Activated T-helper 2 cell treated with anti-CD3 and anti-CD28 coated beads, Interferon-gamma antibody, Interleukin-2, Interleukin-4, amounts not matched to agents 10 μg/mL and 5 μg/mL and 100 μg/mL, durations not matched to agents 14 hours and 24 hours and 36 hours (primary cell): Measurements from ENCODE around the gene GAREM1. TPM values are rescaled to one million over a fixed set of nuclear protein-coding genes. Genes with fewer than 3 reads are reported as not detected.
"Not testable (repeated sequence)": the region's sequence is repeated elsewhere in the genome, so short reads cannot be mapped to it uniquely, and the experiment has no call there.

ENCODE experiments used
- DNase-seq: peaks from one replicate; pipeline ENCODE4 v3.0.0; 2021; ENCODE audit warnings: low spot score
- H3K27ac Mint-ChIP-seq: one replicate; pipeline ENCODE4 v1.8.0; 2021; ENCODE audit warnings: mixed read lengths
- H3K27me3 Mint-ChIP-seq: one replicate; pipeline ENCODE4 v1.8.0; 2021; ENCODE audit warnings: low read depth, mixed read lengths
- H3K36me3 Mint-ChIP-seq: one replicate; pipeline ENCODE4 v1.8.0; 2021; ENCODE audit warnings: low read depth, mixed read lengths
- H3K4me1 Mint-ChIP-seq: one replicate; pipeline ENCODE4 v1.8.0; 2021; ENCODE audit warnings: low read depth, mixed read lengths
- H3K4me3 Mint-ChIP-seq: one replicate; pipeline ENCODE4 v1.8.0; 2021; ENCODE audit warnings: low read depth, mild to moderate bottlenecking, moderate library complexity, mixed read lengths
- H3K9me3 Mint-ChIP-seq: one replicate; pipeline ENCODE4 v1.8.0; 2021; ENCODE audit warnings: mixed read lengths
- intact Hi-C: fragments of 100-400 bp; cut with micrococcal nuclease; formaldehyde crosslinking; loops from one replicate; pipeline ENCODE4 v1.15.1; 2023
- total RNA-seq: library from RNA; stranded (reverse); gene quantifications from 2 replicates; pipeline ENCODE4 v1.2.3, GENCODE V29; 2022

The GAREM1 gene
- not detected in 2 replicates for total RNA-seq

DNA sequence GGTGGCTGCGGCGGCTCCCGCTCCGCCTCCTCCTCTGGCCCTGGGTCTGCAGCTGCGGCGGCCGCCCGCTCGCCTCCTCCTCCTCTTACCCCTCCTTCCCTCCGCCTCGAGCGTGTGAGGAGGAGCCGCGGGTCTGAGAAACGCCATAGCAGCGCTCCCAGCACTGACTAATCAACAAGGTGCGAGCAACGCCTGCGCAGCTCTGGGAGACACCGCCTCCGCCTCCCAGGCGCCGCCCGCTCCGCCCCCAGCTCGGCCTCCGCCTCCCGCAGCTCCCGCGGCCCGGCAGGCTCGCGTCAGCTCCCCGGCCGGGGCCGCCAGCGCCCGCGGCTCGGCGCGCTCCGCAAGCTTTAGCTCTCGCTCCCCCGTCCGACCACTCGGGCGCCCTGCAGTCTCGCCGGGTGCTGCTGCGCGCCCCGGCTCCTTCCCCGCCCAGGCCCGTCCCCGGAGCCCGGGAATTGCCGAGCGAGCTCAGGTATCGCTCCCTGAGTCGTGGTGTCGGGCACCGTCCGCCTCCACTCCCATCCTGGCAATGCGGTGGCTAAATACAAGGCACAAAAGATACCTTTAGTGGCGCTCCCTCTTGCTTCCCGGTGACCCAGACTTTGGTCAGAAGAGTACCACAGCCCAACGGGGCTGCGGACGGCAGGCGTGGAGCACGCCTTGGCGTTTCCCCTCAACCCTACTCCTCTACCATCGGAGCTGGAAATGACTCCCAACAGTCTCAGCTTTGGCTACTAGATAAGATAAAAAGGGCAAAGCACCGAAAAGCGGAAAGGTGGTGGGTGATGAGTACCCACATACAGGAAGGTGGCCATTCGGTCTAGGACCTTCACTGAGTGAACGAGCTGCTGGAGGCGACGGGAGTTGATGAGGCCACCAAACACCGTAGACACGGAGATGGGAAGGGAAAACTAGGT, at the start of gene GAREM1:
Gene GAREM1, minus strand, starts transcription at position 169 of the 920 bp plus-strand sequence. CDS start 454 bp downstream, outside the sequence.
- H3K4me3 Mint-ChIP-seq = peak within 1 kb of the TSS; percentile 77
- no peak within 1 kb of the TSS for H3K27ac Mint-ChIP-seq
- H3K36me3 Mint-ChIP-seq = no peaks in the 10 kb centered on the region
- intact Hi-C loops = loop anchor here (10.0 kb wide), 2 partner anchors 186 to 316 kb away; no protein-coding TSS in a partner anchor
- H3K27me3 Mint-ChIP-seq = peaks cover 69% of the 10 kb centered on the region
- peak; percentile 84 for DNase-seq
- H3K9me3 Mint-ChIP-seq = no peaks in the 10 kb centered on the region
- peaks cover 28% of the 10 kb centered on the region for H3K4me1 Mint-ChIP-seq

DNA sequence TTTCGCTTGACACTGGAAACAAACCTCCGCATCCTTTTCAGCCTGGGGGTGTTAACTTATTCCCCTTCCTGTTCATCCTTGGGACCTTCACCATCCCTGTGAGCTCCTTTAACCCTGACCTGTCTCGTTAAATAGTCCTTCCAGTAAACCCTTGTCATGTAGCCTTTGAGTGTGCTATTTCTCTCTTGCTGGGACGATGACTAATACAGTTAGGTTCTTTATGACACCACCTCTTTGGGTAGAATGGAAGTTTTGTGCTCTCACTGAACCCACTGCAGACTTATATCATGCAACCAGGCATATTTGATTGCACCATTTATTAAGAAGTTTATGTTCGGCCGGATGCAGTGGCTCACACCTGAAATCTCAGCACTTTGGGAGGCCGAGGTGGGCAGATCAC, 40.5 kb upstream of the GAREM1 start:
- Mint-ChIP-seq H3K4me3 (no peak overlapping the region), H3K9me3 (no peaks in the 10 kb centered on the region), H3K4me1 (peaks cover 4% of the 10 kb centered on the region), H3K36me3 (no peaks in the 10 kb centered on the region), H3K27me3 (peaks cover 13% of the 10 kb centered on the region), H3K27ac (no peak overlapping the region)
- no peak for DNase-seq
- intact Hi-C loops = no loop called here

- H3K9me3 Mint-ChIP-seq = no peaks in the 10 kb centered on the region
- peaks cover 9% of the 10 kb centered on the region for H3K27me3 Mint-ChIP-seq
- no peak overlapping the region for H3K27ac Mint-ChIP-seq
- peaks cover 4% of the 10 kb centered on the region for H3K4me1 Mint-ChIP-seq
- no peaks in the 10 kb centered on the region for H3K36me3 Mint-ChIP-seq
- DNase-seq = no peak
- H3K4me3 Mint-ChIP-seq = no peak overlapping the region
- intact Hi-C loops = no loop called here
Observed at GRCh38 chr18:32509111-32509510, 38.4 kb upstream of the GAREM1 start.

DNA sequence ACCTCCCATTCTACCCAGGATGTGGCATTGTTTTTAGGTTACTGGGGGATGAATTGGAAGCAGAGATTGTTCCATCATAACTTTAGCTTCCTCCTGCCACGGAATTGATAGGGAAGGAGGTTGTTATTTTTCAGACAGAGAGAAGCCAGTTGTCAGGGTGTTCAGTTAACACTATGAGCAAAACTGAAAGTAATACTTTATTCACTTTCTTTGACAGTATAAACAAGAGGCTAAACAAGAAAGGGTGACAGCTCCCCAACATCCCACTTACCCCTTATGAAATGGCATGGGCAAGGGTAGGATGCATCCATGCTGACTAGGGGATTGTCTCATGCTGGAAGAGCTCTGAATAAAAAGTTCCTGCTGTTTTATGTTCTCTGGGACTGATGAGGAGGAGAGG, 36.4 kb upstream of the GAREM1 start:
- no peaks in the 10 kb centered on the region for H3K9me3 Mint-ChIP-seq
- no peak overlapping the region for H3K4me3 Mint-ChIP-seq
- no peak overlapping the region for H3K27ac Mint-ChIP-seq
- DNase-seq = no peak
- H3K27me3 Mint-ChIP-seq = peaks cover 6% of the 10 kb centered on the region
- H3K36me3 Mint-ChIP-seq = no peaks in the 10 kb centered on the region
- intact Hi-C loops = no loop called here
- peaks cover 4% of the 10 kb centered on the region for H3K4me1 Mint-ChIP-seq

DNA sequence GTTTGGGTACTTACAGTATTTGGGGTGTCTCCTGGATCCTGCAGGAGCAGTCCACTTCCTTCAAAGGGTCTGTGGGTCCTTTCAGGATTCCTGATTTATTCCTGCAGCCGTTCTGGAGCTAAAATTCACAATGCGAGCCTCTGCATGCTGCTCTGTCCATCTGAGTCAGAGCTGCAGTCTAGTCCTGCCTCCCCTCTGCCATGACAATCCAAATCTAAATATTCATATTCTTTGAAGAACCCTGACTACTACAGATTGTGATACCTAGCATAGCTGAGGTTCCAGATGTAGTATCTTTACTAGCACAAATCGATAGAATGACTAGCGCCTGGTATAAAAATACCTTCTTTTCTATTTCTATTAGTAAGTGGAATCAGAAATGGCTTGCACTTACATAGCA, 31.3 kb upstream of the GAREM1 start:
- peaks cover 6% of the 10 kb centered on the region for H3K27me3 Mint-ChIP-seq
- intact Hi-C loops = no loop called here

DNA sequence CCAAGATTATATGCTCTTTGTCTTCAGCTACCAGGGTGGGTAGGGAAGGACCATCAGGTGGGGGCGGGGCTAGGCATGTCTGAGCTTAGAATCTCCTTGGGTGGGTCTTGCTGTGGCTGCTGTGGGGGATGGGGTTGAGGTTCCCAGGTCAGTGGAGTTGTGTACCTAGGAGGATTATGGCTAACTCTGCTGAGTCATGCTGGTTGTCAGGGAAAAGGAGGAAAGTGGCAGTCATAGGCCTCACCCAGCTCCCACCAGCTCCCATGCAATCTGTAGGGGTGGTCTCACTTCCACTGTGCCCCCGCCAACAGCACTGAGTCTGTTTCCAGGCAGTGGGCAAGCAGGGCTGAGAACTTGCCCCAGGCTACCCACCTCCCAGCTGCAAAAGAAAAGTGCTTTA, 30.6 kb upstream of the GAREM1 start:
- not testable (repeated sequence) for H3K27me3 Mint-ChIP-seq, H3K27ac Mint-ChIP-seq

More for the DNA sequence above, 31.3 kb upstream of the GAREM1 start:
- Mint-ChIP-seq H3K4me1 (peaks cover 2% of the 10 kb centered on the region), H3K4me3 (no peak overlapping the region), H3K27ac (no peak overlapping the region), H3K36me3 (no peaks in the 10 kb centered on the region), H3K9me3 (no peaks in the 10 kb centered on the region)
- DNase-seq = no peak

DNA sequence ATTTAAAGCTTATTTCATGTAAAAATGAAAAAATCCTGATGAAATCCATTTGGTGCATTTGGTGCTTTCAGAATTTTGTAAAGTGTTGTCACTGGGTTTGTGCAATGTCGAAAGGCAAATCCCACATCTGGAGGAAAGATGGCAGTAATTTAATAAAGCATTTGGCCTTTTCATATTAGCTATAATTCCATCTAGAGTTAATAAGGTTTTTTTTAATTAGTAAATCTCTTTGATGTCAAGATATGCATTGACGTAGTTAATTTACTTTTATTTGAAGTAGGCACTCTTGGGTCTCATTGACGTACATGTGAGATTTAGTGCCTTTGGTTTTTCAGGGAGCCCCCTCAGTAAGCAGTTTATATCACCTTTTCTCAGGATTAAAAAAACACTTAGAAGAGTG, 12.3 kb upstream of the GAREM1 start:
- Mint-ChIP-seq H3K4me3 (no peak overlapping the region), H3K27ac (no peak overlapping the region), H3K36me3 (no peaks in the 10 kb centered on the region), H3K4me1 (no peaks in the 10 kb centered on the region), H3K9me3 (no peaks in the 10 kb centered on the region), H3K27me3 (peaks cover 34% of the 10 kb centered on the region)
- DNase-seq = no peak
- intact Hi-C loops = no loop called here

More for the DNA sequence above, 30.6 kb upstream of the GAREM1 start:
- H3K4me3 Mint-ChIP-seq, H3K9me3 Mint-ChIP-seq, intact Hi-C loops, DNase-seq, H3K36me3 Mint-ChIP-seq, H3K4me1 Mint-ChIP-seq: not testable (repeated sequence)

GRCh38 chr18:32482117-32482516, 11.4 kb upstream of the GAREM1 start:
- Mint-ChIP-seq H3K9me3 (no peaks in the 10 kb centered on the region), H3K4me1 (no peaks in the 10 kb centered on the region), H3K27me3 (peaks cover 34% of the 10 kb centered on the region), H3K36me3 (no peaks in the 10 kb centered on the region), H3K27ac (no peak overlapping the region), H3K4me3 (no peak overlapping the region)
- intact Hi-C loops = no loop called here
- DNase-seq = no peak

DNA sequence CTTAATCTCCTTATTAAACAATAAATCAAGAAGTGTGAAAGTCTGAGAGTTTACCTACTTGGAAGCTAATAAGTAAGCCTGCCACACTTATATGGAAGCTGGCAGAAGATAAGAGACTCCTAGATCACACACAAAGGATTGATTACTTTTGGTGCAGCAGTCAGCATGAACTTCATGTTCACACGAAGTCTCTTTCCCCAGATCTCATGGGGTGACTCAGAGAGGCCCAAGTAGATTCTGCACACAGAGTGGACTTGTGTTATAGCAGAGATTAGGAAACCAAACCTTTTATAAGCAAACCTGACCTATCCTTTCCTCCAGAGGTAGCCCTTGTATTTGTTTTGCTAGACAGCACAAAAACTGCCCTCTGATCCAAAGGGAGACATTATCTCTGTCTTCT, 9.9 kb upstream of the GAREM1 start:
- no peak for DNase-seq
- H3K4me3 Mint-ChIP-seq = no peak overlapping the region
- H3K36me3 Mint-ChIP-seq = no peaks in the 10 kb centered on the region
- H3K27me3 Mint-ChIP-seq = peaks cover 34% of the 10 kb centered on the region
- no peaks in the 10 kb centered on the region for H3K9me3 Mint-ChIP-seq
- intact Hi-C loops = no loop called here
- no peak overlapping the region for H3K27ac Mint-ChIP-seq
- no peaks in the 10 kb centered on the region for H3K4me1 Mint-ChIP-seq

DNA sequence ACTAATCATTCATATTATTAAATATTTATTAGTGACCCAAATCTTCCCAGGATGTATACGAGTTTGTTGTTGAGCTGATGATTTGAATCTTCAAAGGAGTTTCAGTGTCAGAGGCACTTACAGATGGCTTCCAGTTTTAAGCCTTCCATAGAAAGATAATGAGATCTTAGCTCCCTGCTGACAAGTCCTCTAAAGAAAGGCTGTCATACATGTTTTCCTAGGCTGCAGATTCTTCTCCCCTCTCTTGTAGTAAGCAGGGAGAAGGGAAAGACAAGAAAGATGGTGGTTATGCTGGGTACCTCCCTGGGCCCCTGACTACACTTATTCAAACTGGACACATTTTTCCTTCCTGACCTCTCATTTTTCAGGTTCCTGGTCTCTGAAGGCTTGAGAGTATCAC, 8.1 kb upstream of the GAREM1 start:
- Mint-ChIP-seq H3K27me3 (peaks cover 39% of the 10 kb centered on the region), H3K4me1 (no peaks in the 10 kb centered on the region), H3K9me3 (no peaks in the 10 kb centered on the region), H3K36me3 (no peaks in the 10 kb centered on the region), H3K4me3 (no peak overlapping the region), H3K27ac (no peak overlapping the region)
- intact Hi-C loops = loop anchor here (10.0 kb wide), 2 partner anchors 194 to 324 kb away; no protein-coding TSS in a partner anchor
- DNase-seq = no peak

DNA sequence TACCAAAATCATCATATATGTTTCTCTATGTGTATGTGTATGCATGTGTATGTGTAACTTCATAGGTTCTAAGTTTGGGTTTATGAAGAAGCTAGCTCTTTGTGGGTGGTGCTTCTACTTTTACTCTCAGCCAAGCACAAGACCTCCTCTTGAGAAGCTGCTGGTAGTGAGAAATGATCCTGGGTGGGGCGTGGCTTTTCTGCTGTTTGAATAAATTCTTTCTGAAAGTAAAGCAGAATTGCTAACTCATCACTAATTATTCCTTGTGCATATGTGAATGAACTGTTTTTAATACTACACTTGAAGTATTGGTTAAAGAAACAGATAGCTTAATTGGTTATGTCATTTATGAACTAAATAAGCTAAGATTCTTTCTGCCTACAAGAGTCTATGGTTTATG, 7.6 kb upstream of the GAREM1 start:
- intact Hi-C loops = loop anchor here (10.0 kb wide), 2 partner anchors 194 to 324 kb away; no protein-coding TSS in a partner anchor

DNA sequence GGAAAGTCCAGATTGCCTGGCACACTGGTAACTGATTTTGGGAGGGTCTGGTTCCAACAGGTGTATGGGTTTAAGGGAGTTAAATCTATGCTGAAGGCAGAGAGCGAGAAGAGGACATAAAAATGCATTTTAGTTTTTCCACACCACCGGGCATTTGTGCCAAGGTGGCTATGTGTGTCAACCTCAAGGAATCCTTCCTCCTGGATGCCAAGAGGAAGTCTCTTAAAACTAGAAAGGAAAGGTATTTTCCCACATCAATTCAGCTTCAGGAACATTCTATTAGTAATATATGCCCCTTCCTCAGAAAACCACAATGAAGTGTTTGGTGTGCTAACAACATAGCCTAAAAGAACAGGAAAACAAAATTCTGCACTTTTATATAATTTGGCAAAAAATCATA, 5.4 kb upstream of the GAREM1 start:
- H3K27ac Mint-ChIP-seq = no peak overlapping the region
- no peaks in the 10 kb centered on the region for H3K9me3 Mint-ChIP-seq
- no peak overlapping the region for H3K4me3 Mint-ChIP-seq
- intact Hi-C loops = loop anchor here (10.0 kb wide), 2 partner anchors 191 to 321 kb away; no protein-coding TSS in a partner anchor
- H3K36me3 Mint-ChIP-seq = no peaks in the 10 kb centered on the region
- H3K27me3 Mint-ChIP-seq = peaks cover 54% of the 10 kb centered on the region
- no peak for DNase-seq
- H3K4me1 Mint-ChIP-seq = peaks cover 8% of the 10 kb centered on the region

More for the DNA sequence above, 7.6 kb upstream of the GAREM1 start:
- H3K36me3 Mint-ChIP-seq = no peaks in the 10 kb centered on the region
- H3K4me3 Mint-ChIP-seq = no peak overlapping the region
- no peaks in the 10 kb centered on the region for H3K4me1 Mint-ChIP-seq
- H3K27ac Mint-ChIP-seq = no peak overlapping the region
- peaks cover 42% of the 10 kb centered on the region for H3K27me3 Mint-ChIP-seq
- H3K9me3 Mint-ChIP-seq = no peaks in the 10 kb centered on the region
- no peak for DNase-seq

DNA sequence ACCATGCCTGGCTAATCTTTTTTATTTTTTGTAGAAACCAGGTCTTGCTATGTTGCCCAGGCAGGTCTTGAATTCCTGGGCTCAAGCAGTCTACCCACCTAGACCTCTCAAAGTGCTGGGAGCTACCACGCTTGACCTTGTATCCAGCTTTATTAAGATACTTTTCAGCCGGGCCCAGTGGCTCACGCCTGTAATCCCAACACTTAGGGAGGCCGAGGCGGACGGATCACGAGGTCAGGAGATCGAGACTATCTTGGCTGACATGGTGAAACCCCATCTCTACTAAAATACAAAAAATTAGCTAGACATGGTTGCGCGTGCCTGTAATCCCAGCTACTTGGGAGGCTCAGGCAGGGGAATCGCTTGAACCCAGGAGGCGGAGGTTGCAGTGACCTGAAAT, 4.4 kb upstream of the GAREM1 start:
- DNase-seq = not testable (repeated sequence)

More for the DNA sequence above, 4.4 kb upstream of the GAREM1 start:
- Mint-ChIP-seq H3K27me3 (peaks cover 53% of the 10 kb centered on the region), H3K4me1 (peaks cover 10% of the 10 kb centered on the region)
- H3K9me3 Mint-ChIP-seq, H3K4me3 Mint-ChIP-seq, H3K36me3 Mint-ChIP-seq, H3K27ac Mint-ChIP-seq: not testable (repeated sequence)
- intact Hi-C loops = loop anchor here (10.0 kb wide), 2 partner anchors 190 to 320 kb away; no protein-coding TSS in a partner anchor
